HS-5 (cell line): Measurements from ENCODE around the gene MAPKAPK2.

Experiments
- DNase-seq: peaks from one replicate; pipeline ENCODE4 v3.0.0-alpha.2; 2012; ENCODE audit warnings: low read depth

The MAPKAPK2 gene

DNA sequence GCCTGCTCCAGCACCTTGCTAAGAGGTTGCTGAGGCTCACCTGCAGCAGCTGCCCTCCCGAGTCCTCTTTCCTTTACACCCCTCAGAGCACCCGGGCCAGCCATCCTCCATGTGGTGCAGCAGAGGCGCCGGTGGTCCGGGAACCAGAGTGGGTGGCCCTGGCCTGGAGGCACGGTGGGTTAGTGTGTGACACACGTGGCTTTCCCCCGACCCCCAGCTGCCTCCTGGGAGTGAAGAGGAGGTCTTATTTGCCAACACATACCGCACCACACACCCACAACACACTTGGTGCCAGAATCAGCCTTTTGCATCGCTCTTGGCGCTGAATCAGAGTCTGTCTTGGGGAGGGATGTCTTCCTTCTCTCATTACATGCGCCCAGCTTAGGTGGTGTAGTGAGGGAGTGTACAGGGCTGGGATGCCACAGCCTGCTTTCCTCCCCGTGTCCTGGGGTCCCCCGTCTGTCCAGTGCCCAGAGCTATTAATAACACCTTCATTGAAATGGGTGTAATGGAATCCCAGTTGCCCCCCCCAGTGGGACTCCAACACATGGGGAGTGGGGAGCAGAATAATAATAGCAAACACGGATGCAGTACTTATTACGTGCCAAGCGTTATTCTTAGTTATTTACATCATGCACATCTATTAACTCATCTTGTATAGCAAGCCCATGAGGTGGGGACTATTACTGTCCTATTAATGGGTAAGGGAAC is 38.2 kb downstream of the MAPKAPK2 start:
- DNase-seq: no peak

- DNase-seq: no peak
Observed at GRCh38 chr1:206723462-206723804, 38.7 kb downstream of the MAPKAPK2 start.

GRCh38 chr1:206723805-206724472 is 39.2 kb downstream of the MAPKAPK2 start:
- DNase-seq: no peak

GRCh38 chr1:206725109-206725963 is 40.6 kb downstream of the MAPKAPK2 start:
- no peak for DNase-seq

GRCh38 chr1:206727981-206728696 is 43.4 kb downstream of the MAPKAPK2 start:
- DNase-seq: no peak

GRCh38 chr1:206728697-206728987 is 43.9 kb downstream of the MAPKAPK2 start:
- no peak for DNase-seq

- no peak for DNase-seq
Observed at GRCh38 chr1:206729050-206729449, 44.3 kb downstream of the MAPKAPK2 start.

DNA sequence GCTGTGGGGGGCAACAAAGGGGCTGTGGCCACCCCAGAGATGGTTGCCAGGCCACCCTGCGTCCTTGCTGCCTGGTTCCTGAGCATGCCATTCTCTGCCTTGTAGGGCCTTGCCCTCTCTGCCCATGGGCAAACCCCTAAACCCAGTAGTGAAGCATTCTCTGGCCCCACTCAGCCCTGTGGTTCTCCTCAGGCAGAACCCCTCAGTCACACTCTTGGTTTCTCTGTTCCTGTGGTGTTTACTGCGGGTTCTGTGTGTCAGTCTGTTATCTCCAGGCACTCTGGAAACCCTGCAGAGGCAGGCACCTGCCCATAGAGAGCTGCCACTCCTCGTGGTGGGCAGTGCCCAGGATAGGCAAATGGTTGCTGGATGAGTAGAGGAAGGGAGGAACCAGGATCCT is 44.8 kb downstream of the MAPKAPK2 start:
- DNase-seq: no peak

GRCh38 chr1:206732508-206732907 is 47.8 kb downstream of the MAPKAPK2 start:
- DNase-seq: no peak

DNA sequence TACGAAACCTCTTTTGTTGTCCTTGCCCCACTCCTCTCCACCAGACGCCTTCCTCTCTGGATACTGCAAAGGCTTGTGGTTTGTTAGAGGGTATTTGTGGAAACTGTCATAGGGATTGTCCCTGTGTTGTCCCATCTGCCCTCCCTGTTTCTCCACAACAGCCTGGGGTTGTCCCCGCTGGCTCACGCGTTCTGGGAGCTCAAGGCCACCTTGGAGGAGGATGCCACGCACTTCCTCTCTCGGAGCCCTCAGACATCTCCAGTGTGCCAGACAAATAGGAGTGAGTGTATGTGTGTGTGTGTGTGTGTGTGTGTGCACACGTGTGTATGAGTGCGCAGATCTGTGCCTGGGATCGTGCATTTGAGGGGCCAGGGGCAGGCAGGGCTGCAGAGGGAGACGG is 48.3 kb downstream of the MAPKAPK2 start:
- DNase-seq: no peak

DNA sequence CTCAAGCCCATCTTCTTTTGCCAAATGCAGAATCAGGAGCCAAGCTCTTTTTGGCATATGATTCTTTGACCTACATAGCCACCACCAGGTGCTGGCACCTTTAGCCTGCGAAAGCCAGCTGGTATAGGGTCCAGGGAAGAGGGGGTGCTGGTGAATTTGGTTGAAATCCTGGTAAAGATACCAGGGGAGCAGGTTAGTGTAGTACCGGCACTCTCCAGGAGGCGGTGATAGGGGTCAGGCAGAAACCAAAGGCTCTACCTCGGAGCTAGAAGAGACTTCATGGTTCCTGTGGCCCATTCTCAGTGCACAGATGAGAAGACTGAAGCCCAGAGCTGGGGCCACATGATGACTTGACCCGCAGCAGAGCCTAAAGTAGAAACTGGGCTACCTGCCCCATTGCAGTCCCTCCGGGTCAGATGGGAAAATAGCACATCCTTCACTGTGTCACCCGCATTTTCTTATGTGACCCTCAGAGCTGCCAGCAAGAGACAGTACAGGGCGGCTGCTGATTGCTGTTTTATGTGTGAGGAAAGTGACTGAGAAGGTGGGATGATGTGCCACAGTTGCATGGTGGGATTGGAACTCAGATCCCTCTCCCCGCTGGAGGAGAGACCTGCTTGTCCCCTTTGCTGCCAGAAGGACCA is 49.9 kb downstream of the MAPKAPK2 start:
- no peak for DNase-seq

DNA sequence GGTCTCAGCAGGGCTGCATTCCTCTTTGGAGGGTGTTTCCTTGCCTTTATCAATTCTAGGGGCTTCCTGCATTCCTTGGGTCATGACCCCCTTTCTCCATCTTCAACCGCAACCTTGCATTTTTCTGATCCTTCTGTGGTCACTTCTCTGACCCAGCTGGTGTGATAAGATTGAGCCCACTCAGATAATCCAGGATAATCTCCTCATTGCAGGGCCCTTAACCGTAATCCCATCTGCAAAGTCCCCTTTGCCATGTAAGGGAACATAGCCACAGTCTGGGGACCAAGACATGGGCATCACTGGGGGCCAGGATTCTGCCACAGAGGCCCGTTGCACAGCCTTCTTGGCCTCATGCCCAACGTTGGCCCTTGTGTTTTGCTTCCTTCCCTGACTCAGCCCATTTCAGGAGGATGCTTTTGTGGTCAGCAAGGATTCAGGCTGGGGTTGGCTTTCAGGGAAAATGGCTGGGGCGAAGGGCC is 50.9 kb downstream of the MAPKAPK2 start:
- no peak for DNase-seq

- no peak for DNase-seq
Observed at GRCh38 chr1:206736878-206737728, 52.4 kb downstream of the MAPKAPK2 start.

GRCh38 chr1:206737729-206738201 is 53.1 kb downstream of the MAPKAPK2 start:
- DNase-seq: no peak

DNA sequence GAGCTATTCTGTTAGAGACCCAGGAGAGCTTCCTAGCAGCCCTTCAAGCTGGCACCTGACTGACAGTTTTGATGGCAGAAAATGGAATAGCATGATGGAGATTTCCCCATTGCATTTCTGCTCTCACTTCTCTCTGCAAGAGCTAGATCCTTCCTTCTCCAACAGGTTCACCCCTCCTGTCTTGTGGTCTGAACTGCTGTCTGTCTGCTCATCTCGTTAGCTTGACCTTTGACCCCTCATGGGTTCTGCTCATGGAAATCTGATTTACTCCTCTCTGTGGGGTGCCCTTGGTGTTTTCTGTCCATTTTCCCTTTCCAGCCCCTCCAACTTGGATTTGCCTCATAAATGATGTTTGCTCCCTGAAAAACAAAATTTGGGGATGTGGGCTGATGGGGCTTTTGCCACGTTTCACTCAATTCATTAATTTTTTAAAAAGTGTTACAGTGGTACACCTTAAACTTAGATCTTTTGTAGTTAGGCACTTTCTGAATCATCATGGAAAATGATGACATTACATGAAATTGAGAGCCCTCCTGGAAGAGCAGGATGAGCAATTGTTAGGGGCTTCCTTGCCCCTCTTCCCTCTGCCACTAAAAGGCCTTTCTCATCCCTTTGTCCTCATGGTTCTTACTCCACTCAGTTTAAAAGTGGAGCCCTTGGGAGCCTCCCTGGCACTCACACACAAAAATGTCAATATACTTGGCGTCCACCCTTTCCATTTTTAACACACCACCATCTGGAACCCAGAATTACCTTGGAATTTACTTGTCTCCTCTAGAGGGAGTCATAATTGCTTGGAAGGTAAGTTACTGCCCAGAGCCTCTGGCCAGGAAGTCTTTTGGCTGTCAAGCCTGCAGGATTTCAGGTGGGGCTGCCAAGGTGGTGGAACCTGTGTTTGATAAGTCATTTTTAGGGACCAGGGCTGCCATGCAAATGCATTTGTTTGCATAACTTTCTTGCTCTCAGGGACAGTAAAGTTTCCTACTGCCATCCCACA is 54.0 kb downstream of the MAPKAPK2 start:
- DNase-seq: no peak

DNA sequence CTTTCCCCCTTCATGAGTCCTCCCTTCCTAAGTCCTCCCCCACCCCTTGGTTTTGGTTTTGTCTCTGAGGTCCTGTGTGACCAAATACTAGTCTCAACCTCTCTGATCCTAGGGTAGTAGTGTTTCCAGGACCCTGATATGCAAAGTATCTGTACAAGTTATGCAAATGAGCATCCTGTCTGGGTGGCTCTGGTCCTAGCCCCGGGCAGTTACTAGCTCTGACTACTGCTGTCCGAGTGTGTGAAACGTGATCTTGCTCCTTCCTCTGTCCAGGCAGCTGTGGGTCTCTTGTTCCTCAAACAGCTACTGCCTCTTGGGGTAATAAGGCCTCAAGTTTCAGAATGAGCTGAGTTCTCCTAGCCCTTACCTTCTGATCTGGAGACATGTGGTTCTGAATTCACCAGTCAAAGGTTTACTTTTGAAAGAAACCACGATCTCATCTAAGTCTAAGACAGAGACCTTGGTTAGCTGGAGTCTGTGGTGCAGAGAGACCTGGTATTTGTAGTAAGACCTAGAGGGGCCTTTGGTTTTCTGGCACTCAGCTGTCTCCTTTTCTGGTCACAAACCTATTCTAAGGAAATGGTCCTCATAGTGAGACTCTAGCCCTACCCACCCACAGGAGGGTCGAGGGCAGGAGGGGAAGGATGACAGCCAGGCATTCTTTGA is 54.8 kb downstream of the MAPKAPK2 start:
- DNase-seq: no peak

- no peak for DNase-seq
Observed at GRCh38 chr1:206741142-206741701, 56.5 kb downstream of the MAPKAPK2 start.

- DNase-seq: no peak
Observed at GRCh38 chr1:206742719-206743383, 58.1 kb downstream of the MAPKAPK2 start.
